Panc1 (cell line): ENCODE measurements around the gene OLIG1. TPM values are rescaled to one million over a fixed set of nuclear protein-coding genes. Genes with fewer than 3 reads are reported as not detected.

Experiments used
- ATAC-seq: fragments of 200-7000 bp; cut with Tn5 transposase; 2 replicates; pipeline ENCODE4 v1.9.1; 2020; ENCODE audit warnings: mild to moderate bottlenecking, moderate library complexity
- BruUV-seq: library from RNA; stranded (reverse); fragments of 400-500 nt; replicated peaks from 2 replicates; lab custom pipeline; 2021; lab: Mats Ljungman, UMichigan
- CTCF ChIA-PET: fragments of 300-600 bp; sonication (Branson Sonifier 250); formaldehyde crosslinking; loops from one replicate; lab custom pipeline; 2022; ENCODE audit warnings: antibody characterized with exemption; lab: Charles Lee
- POLR2A ChIA-PET: fragments of 300-600 bp; sonication (Branson Sonifier 250); formaldehyde crosslinking; loops from one replicate; lab custom pipeline; 2022; ENCODE audit warnings: antibody characterized with exemption; lab: Charles Lee
- DNase-seq: peaks from one replicate; pipeline ENCODE4 v3.0.0-alpha.2; 2010; ENCODE audit warnings: low read depth, low spot score
- H3K27ac ChIP-seq: 2 replicates; pipeline ENCODE4 v1.5.1; 2011; ENCODE audit warnings: mild to moderate bottlenecking, low read length, inconsistent platforms
- H3K27me3 ChIP-seq: fragments of 200-500 bp; sonication (Bioruptor generic); 2 replicates; pipeline ENCODE4 v1.6.0; 2014; ENCODE audit warnings: low read length, inconsistent platforms; ENCODE audit not compliant: control insufficient read depth, insufficient read depth
- H3K36me3 ChIP-seq: fragments of 200-500 bp; sonication (Bioruptor generic); 2 replicates; pipeline ENCODE4 v1.5.1; 2014; ENCODE audit warnings: inconsistent platforms, mild to moderate bottlenecking, low read length, moderate library complexity; ENCODE audit not compliant: control insufficient read depth, insufficient read depth
- H3K4me1 ChIP-seq: 2 replicates; pipeline ENCODE4 v1.5.1; 2011; ENCODE audit warnings: inconsistent platforms, mild to moderate bottlenecking, low read length, moderate library complexity; ENCODE audit not compliant: control insufficient read depth, insufficient read depth
- H3K4me3 ChIP-seq, 2 experiments: 2 replicates each; pipeline ENCODE4 v1.5.1; 2011 to 2012; ENCODE audit warnings: low read depth in 2 of 2, low read length in 2 of 2, mild to moderate bottlenecking in 2 of 2, inconsistent platforms in 1 of 2, moderate library complexity in 1 of 2
- H3K9me3 ChIP-seq: fragments of 200-500 bp; sonication (Bioruptor generic); 2 replicates; pipeline ENCODE4 v1.5.1; 2014; ENCODE audit warnings: low read depth, mild to moderate bottlenecking, inconsistent platforms, low read length, moderate library complexity; ENCODE audit not compliant: control insufficient read depth, insufficient read depth
- POLR2AphosphoS5 ChIP-seq: IDR thresholded peaks from 2 replicates; pipeline ENCODE4 v1.6.1; 2012; ENCODE audit warnings: mild to moderate bottlenecking, low read depth, low read length, moderate library complexity
- REST ChIP-seq, 2 experiments: IDR thresholded peaks; 2 replicates each; pipeline ENCODE4 v1.6.1; 2011 to 2012; ENCODE audit warnings: low read depth in 2 of 2, control low read depth in 1 of 2, low read length in 1 of 2, mild to moderate bottlenecking in 1 of 2, moderate library complexity in 1 of 2; ENCODE audit not compliant: insufficient read depth in 1 of 2
- SIN3A ChIP-seq: IDR thresholded peaks from 2 replicates; pipeline ENCODE4 v1.6.1; 2012; ENCODE audit warnings: low read depth, mild to moderate bottlenecking, low read length, moderate library complexity, borderline replicate concordance; ENCODE audit not compliant: insufficient read depth
- TCF7L2 ChIP-seq: IDR thresholded peaks from 2 replicates; pipeline ENCODE4 v1.6.1; 2011; ENCODE audit warnings: mild to moderate bottlenecking, low read depth, low read length, inconsistent platforms
- in situ Hi-C: cut with HindIII; loops from 2 replicates; pipeline ENCODE4 v1.10.0; 2016; ENCODE audit warnings: low sequenced_read_pairs, low pct_unique_long_range_greater_than_20kb
- intact Hi-C: fragments of 100-400 bp; cut with micrococcal nuclease; formaldehyde crosslinking; loops from one replicate; pipeline ENCODE4 v1.10.0; 2022; ENCODE audit not compliant: unreplicated experiment
- total RNA-seq: library from RNA; stranded (reverse); gene quantifications from one replicate; pipeline ENCODE4 v1.2.1, GENCODE V29; 2021; ENCODE audit not compliant: unreplicated experiment
- TF ChIP-seq, protein P1 (sequence below): fragments of 450-650 bp; IDR thresholded peaks from 2 replicates; pipeline ENCODE4 v1.5.1; 2017; ENCODE audit warnings: mild to moderate bottlenecking

OLIG1 gene
- total RNA-seq, 1 experiment from 2014 or later = 0.21 TPM

DNA sequence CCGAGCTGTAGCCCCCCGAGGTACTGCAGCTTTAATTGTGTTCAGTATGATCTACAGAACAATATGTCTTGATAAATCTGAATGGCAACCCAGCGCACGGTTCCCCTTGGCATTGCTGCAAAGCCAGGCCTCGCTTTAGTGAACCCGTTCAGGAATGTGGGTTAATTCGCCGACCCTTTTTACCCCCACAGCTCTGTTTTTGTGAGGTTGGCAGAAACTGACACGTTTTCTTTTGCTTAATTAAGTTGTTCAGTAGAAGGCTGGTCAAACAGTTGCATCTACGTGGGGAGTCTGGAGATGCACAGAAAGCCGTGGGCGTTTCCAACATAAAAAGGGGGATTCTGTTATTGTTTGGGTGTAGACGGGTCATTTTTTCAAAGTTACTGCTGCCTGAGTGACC is 43.2 kb downstream of the OLIG1 start:
- TF ChIP-seq, protein P1, sequence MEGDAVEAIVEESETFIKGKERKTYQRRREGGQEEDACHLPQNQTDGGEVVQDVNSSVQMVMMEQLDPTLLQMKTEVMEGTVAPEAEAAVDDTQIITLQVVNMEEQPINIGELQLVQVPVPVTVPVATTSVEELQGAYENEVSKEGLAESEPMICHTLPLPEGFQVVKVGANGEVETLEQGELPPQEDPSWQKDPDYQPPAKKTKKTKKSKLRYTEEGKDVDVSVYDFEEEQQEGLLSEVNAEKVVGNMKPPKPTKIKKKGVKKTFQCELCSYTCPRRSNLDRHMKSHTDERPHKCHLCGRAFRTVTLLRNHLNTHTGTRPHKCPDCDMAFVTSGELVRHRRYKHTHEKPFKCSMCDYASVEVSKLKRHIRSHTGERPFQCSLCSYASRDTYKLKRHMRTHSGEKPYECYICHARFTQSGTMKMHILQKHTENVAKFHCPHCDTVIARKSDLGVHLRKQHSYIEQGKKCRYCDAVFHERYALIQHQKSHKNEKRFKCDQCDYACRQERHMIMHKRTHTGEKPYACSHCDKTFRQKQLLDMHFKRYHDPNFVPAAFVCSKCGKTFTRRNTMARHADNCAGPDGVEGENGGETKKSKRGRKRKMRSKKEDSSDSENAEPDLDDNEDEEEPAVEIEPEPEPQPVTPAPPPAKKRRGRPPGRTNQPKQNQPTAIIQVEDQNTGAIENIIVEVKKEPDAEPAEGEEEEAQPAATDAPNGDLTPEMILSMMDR = no peak
- TF ChIP-seq SIN3A (no peak), POLR2AphosphoS5 (no peak), REST (IDR thresholded peaks at IDR 0.05; ENCODE audit: insufficient read depth in 1 of 2, low read depth in 2 of 2, low read length in 1 of 2) (no peak), TCF7L2 (no peak)
- BruUV-seq = no TSS peak
- in situ Hi-C loops = no loop called here
- Histone ChIP-seq H3K4me1 (no peaks in the 10 kb centered on the region; the same call in 1 of the 2 replicates), H3K9me3 (no peaks in the 10 kb centered on the region), H3K36me3 (no peaks in the 10 kb centered on the region), H3K27ac (no peak overlapping the region), H3K27me3 (peaks cover 14% of the 10 kb centered on the region), H3K4me3 (no peak overlapping the region)
- DNase-seq (no peak), ATAC-seq (no peak)
- ChIA-PET CTCF (interaction anchor here (0.6 kb wide), 1 partner anchor 351 kb away, joined by 3 read pairs; no protein-coding TSS in a partner anchor), POLR2A (no interaction called here)
- intact Hi-C loops = no loop called here

DNA sequence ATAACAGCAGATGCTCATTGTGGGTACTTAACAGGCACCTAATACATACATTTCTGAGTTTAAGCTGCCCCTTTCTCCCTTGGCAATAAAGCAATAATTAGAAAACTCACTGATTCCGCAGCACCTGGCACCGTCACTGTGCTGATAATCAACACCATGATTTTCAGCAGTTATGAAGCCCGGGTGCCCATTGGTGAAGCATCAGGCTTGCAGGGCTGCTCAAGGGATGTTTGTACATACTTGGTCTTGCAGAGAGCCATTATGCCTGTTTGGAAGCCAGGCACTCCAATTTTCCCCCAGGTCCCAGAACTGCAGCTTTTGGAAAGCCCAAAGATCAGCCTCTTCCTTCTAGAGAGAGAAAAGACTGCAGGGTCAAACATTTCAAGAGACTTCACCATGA is 44.3 kb downstream of the OLIG1 start:
- in situ Hi-C loops = no loop called here
- H3K4me3 ChIP-seq = no peak overlapping the region
- peaks cover 11% of the 10 kb centered on the region for H3K27me3 ChIP-seq
- TF ChIP-seq, protein P1 = no peak
- TF ChIP-seq POLR2AphosphoS5 = no peak
- no peak for TF ChIP-seq TCF7L2
- no peak for TF ChIP-seq SIN3A
- no peak for TF ChIP-seq REST (IDR thresholded peaks at IDR 0.05; ENCODE audit: insufficient read depth in 1 of 2, low read depth in 2 of 2, low read length in 1 of 2)
- H3K27ac ChIP-seq = no peak overlapping the region
- no peaks in the 10 kb centered on the region for H3K36me3 ChIP-seq
- no peaks in the 10 kb centered on the region; the same call in 1 of the 2 replicates for H3K4me1 ChIP-seq
- BruUV-seq = no TSS peak
- no peak for ATAC-seq
- H3K9me3 ChIP-seq = no peaks in the 10 kb centered on the region
- no peak for DNase-seq
- POLR2A ChIA-PET = no interaction called here
- intact Hi-C loops = no loop called here
- CTCF ChIA-PET = no interaction called here
